ENCODE results near the gene PLCG1. TPM values are rescaled to one million over a fixed set of nuclear protein-coding genes. Genes with fewer than 3 reads are reported as not detected.
A peak's percentile ranks its signal among the peaks of the same experiment; 100 is the strongest.

PLCG1 gene
- total RNA-seq, 6 experiments from 2014 or later = 9.5 to 22.6 (median 16.6) TPM

GRCh38 chr20:41161886-41162285 is 24.5 kb downstream of the PLCG1 start:
- no peaks in the 10 kb centered on the region for H3K9me3 ChIP-seq
- ATAC-seq = peak in 1 of 4 donors; percentile 13
- no peaks in the 10 kb centered on the region for H3K4me1 ChIP-seq
- WGBS (ENCODE audit: insufficient coverage, low coverage, low lambda C conversion rate, missing lambda C conversion rate) = 57% methylated on average over 1 of the region's 1 CpG
- no peak overlapping the region for H3K27ac ChIP-seq
- peaks cover 0 to 33% (median 7%) of the 10 kb centered on the region in 4 donors for H3K36me3 ChIP-seq
- H3K27me3 ChIP-seq = no peaks in the 10 kb centered on the region
- intact Hi-C loops (cut with DNase I) = no loop called here
- no peak overlapping the region for H3K4me3 ChIP-seq
- TF ChIP-seq POLR2A (IDR thresholded peaks at IDR 0.05) = no peak
- TF ChIP-seq CTCF (IDR thresholded peaks at IDR 0.05) = no peak
- no peak for DNase-seq

- DNase-seq (peak in 1 of 3 donors; percentile 40), ATAC-seq (no peak)
- Histone ChIP-seq H3K27me3 (no peaks in the 10 kb centered on the region), H3K27ac (no peak overlapping the region), H3K36me3 (peaks cover 0 to 35% (median 7%) of the 10 kb centered on the region in 4 donors), H3K9me3 (no peaks in the 10 kb centered on the region), H3K4me1 (no peaks in the 10 kb centered on the region), H3K4me3 (no peak overlapping the region)
- intact Hi-C loops (cut with DNase I) = no loop called here
- no CpG with 5 or more reads among the region's 11 CpGs for WGBS (ENCODE audit: insufficient coverage, low coverage, low lambda C conversion rate, missing lambda C conversion rate)
- TF ChIP-seq POLR2A (IDR thresholded peaks at IDR 0.05) = no peak
- no peak for TF ChIP-seq CTCF (IDR thresholded peaks at IDR 0.05)
Observed at GRCh38 chr20:41162396-41162795, 25.1 kb downstream of the PLCG1 start.

GRCh38 chr20:41163821-41164220 is 26.5 kb downstream of the PLCG1 start:
- intact Hi-C loops (cut with DNase I) = no loop called here
- peak in 1 of 3 donors; percentile 40 for DNase-seq
- TF ChIP-seq CTCF (IDR thresholded peaks at IDR 0.05) = no peak
- no peak for TF ChIP-seq POLR2A (IDR thresholded peaks at IDR 0.05)
- Histone ChIP-seq H3K27me3 (no peaks in the 10 kb centered on the region), H3K9me3 (no peaks in the 10 kb centered on the region), H3K27ac (no peak overlapping the region), H3K4me3 (no peak overlapping the region), H3K4me1 (no peaks in the 10 kb centered on the region), H3K36me3 (peaks cover 0 to 35% (median 8%) of the 10 kb centered on the region in 4 donors)
- no peak for ATAC-seq
- WGBS (ENCODE audit: insufficient coverage, low coverage, low lambda C conversion rate, missing lambda C conversion rate) = 100% methylated on average over 3 of the region's 11 CpGs

- H3K4me1 ChIP-seq = no peaks in the 10 kb centered on the region
- intact Hi-C loops (cut with DNase I) = no loop called here
- H3K4me3 ChIP-seq = no peak overlapping the region
- 93% methylated on average over 17 of the region's 24 CpGs for WGBS (ENCODE audit: insufficient coverage, low coverage, low lambda C conversion rate, missing lambda C conversion rate)
- H3K9me3 ChIP-seq = no peaks in the 10 kb centered on the region
- no peak overlapping the region for H3K27ac ChIP-seq
- no peak for TF ChIP-seq POLR2A (IDR thresholded peaks at IDR 0.05)
- no peak for TF ChIP-seq CTCF (IDR thresholded peaks at IDR 0.05)
- peaks cover 0 to 39% (median 10%) of the 10 kb centered on the region in 4 donors for H3K36me3 ChIP-seq
- ATAC-seq = no peak
- H3K27me3 ChIP-seq = no peaks in the 10 kb centered on the region
- peak in 1 of 3 donors; percentile 26 for DNase-seq
Observed at GRCh38 chr20:41165001-41165882, 27.9 kb downstream of the PLCG1 start.
